ENCODE data around the gene TRPT1.
A peak's percentile ranks its signal among the peaks of the same experiment; 100 is the strongest.

Gene TRPT1

DNA sequence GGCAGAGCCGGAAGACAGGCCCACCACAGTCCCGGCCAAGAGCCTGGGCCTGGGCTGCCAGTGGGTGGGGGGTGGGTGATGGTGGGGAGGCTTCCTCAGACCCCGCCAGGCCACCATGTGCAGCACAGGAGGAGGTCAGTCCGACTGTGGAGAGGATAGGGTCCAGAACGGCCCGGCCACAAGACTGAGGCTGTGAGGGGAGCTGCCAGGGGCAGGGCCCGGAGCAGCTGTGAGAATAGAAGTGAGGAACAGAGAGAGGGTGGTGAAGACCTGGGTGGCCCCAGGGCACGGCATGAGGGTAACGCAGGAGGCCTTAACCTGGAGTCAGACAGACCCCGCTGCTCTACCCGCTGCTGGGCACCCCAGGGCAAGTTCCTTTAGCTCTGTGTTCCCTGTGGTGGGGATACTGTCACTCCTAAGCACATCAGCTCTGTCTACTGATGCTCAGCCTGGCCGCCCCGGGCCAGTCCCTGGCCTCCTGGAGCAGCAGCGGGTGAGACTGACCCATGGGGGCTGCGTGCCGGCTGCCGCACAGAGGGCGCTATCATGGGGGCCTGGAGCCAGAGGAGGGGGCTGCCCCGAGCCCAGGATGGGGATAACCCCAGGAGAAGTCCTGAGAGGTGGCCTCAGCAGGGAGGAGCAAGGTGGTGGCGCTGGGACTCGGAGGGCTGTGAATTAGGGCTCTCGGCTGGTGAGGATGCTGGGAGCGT is 17.7 kb downstream of the TRPT1 start:
- H4K20me1 ChIP-seq (ENCODE audit: control insufficient read depth, insufficient read depth, low read depth, low read length) = no peaks in the 10 kb centered on the region; the same call in 1 of the 2 replicates
- H3K9me3 ChIP-seq (ENCODE audit: control insufficient read depth, insufficient read depth, low read length) = no peaks in the 10 kb centered on the region
- TF ChIP-seq EZH2phosphoT487 (IDR thresholded peaks at IDR 0.05; ENCODE audit: borderline replicate concordance, low read length) = no peak
- TF ChIP-seq, protein P1, sequence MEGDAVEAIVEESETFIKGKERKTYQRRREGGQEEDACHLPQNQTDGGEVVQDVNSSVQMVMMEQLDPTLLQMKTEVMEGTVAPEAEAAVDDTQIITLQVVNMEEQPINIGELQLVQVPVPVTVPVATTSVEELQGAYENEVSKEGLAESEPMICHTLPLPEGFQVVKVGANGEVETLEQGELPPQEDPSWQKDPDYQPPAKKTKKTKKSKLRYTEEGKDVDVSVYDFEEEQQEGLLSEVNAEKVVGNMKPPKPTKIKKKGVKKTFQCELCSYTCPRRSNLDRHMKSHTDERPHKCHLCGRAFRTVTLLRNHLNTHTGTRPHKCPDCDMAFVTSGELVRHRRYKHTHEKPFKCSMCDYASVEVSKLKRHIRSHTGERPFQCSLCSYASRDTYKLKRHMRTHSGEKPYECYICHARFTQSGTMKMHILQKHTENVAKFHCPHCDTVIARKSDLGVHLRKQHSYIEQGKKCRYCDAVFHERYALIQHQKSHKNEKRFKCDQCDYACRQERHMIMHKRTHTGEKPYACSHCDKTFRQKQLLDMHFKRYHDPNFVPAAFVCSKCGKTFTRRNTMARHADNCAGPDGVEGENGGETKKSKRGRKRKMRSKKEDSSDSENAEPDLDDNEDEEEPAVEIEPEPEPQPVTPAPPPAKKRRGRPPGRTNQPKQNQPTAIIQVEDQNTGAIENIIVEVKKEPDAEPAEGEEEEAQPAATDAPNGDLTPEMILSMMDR (IDR thresholded peaks at IDR 0.05; ENCODE audit: low read depth, low read length, poor library complexity, severe bottlenecking) = no peak
- no peaks in the 10 kb centered on the region for H3K27me3 ChIP-seq (ENCODE audit: control insufficient read depth, low read length)
- peaks cover 30% of the 10 kb centered on the region for H3F3A ChIP-seq (ENCODE audit: control insufficient read depth, insufficient read depth)
- H3K4me1 ChIP-seq (ENCODE audit: control insufficient read depth, low read length) = peaks cover 97% of the 10 kb centered on the region
- peak overlapping the region; percentile 77 for H3K4me2 ChIP-seq (ENCODE audit: low read length)
- H3K36me3 ChIP-seq (ENCODE audit: control insufficient read depth, low read length) = peaks cover 84% of the 10 kb centered on the region
- H3K27ac ChIP-seq (ENCODE audit: low read depth, low read length) = peak overlapping the region; percentile 95
- peak overlapping the region; percentile 84 for H3K4me3 ChIP-seq (ENCODE audit: low read length)
- H3K9me2 ChIP-seq (replicated peaks; ENCODE audit: control insufficient read depth, low read length) = no peaks in the 10 kb centered on the region
- peaks cover 47% of the 10 kb centered on the region for H3K79me2 ChIP-seq (ENCODE audit: control insufficient read depth, low read length)

DNA sequence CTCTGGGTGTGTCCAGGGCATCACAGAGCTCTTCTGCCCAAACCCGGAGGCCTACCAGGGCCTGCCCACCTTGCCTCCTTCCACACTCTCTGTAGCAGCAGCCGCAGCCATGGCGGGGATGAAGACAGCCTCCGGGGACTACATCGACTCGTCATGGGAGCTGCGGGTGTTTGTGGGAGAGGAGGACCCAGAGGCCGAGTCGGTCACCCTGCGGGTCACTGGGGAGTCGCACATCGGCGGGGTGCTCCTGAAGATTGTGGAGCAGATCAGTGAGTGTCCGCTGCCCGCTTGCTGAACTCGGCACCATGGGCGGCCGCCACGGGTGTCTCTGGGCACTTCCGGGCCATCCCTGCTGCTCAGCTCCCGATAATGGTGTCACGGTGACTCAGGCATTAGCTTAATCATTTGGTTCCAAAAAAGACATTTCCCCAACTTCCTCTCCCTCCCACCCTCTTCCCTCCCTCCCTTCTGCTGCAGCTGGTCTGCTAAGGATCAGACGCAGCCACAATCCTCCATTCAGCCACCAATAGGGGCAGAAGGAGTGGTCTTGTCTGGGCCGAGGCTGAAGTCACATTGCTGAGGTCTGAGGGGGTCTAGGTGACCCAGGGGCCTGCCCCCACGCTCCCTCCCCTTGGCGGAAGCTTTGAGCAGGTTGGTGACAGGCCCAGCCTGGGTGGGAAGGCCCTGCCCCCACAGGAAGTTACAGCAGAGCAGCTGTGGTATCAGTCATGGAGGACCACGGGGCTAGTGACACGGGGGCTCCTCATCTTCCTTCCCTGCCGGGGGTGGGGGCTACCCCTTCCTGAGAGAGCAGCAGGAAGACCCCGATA is 18.5 kb downstream of the TRPT1 start:
- Histone ChIP-seq H3K4me2 (ENCODE audit: low read length) (peak overlapping the region; percentile 77), H3K27ac (ENCODE audit: low read depth, low read length) (peak overlapping the region; percentile 95), H3K79me2 (ENCODE audit: control insufficient read depth, low read length) (peaks cover 47% of the 10 kb centered on the region), H3K36me3 (ENCODE audit: control insufficient read depth, low read length) (peaks cover 87% of the 10 kb centered on the region), H3K4me3 (ENCODE audit: low read length) (peak overlapping the region; percentile 84), H3K4me1 (ENCODE audit: control insufficient read depth, low read length) (peaks cover 96% of the 10 kb centered on the region), H3K9me2 (replicated peaks; ENCODE audit: control insufficient read depth, low read length) (no peaks in the 10 kb centered on the region), H4K20me1 (ENCODE audit: control insufficient read depth, insufficient read depth, low read depth, low read length) (no peaks in the 10 kb centered on the region; the same call in 1 of the 2 replicates), H3K9me3 (ENCODE audit: control insufficient read depth, insufficient read depth, low read length) (no peaks in the 10 kb centered on the region), H3K27me3 (ENCODE audit: control insufficient read depth, low read length) (no peaks in the 10 kb centered on the region), H3F3A (ENCODE audit: control insufficient read depth, insufficient read depth) (peaks cover 28% of the 10 kb centered on the region)
- no peak for TF ChIP-seq EZH2phosphoT487 (IDR thresholded peaks at IDR 0.05; ENCODE audit: borderline replicate concordance, low read length)
- TF ChIP-seq, protein P1 (IDR thresholded peaks at IDR 0.05; ENCODE audit: low read depth, low read length, poor library complexity, severe bottlenecking) = no peak

DNA sequence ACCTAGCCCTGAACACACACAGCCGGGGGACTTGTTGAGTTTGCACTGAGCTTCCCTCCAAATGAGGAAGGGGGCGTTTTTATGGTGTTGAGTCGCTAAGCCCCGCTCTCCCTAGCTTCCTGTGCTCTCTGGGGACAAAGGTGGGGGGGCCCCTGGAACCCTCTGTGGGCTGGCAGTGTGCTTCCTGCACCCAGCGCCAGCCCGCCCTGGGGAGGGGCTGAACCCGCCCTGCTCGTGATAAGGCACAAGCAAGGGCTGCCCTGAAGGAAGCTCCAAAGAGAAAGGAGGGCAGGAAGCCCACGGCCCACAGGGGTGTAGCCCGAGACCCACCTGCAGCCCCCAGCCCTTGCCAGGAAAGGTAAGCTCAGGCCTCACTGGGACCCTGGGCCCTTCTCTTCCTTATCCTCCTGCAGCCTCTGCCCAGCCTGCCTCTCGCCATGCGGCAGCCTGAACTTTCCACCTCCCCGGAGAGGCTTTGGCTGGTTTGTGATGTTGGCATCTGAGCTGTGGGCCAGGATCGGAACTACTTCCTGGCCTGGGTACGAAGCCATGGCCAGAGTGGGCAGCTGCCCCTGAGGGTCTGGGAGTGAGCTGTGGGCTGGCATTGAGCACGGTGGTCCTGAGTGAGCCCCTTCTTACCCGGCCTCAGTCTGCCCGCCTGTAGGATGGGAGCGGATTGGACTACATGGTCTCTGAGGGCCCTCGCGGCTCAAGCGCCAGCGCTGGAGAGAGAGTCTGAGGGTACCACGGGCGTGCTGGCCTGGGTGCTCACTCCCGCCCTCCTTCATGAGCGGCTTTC is 19.3 kb downstream of the TRPT1 start, which contains the start of gene FERMT3:
Gene FERMT3, plus strand, starts transcription at position 265 of the 799 bp plus-strand sequence. CDS start 644 bp downstream, outside the sequence.
- H3K27ac ChIP-seq (ENCODE audit: low read depth, low read length) = peak within 1 kb of the TSS; percentile 95
- H3K36me3 ChIP-seq (ENCODE audit: control insufficient read depth, low read length) = peaks cover 85% of the 10 kb centered on the region
- H3F3A ChIP-seq (ENCODE audit: control insufficient read depth, insufficient read depth) = peaks cover 29% of the 10 kb centered on the region

More for the DNA sequence above, 19.3 kb downstream of the TRPT1 start, which contains the start of gene FERMT3:
- TF ChIP-seq EZH2phosphoT487 (IDR thresholded peaks at IDR 0.05; ENCODE audit: borderline replicate concordance, low read length) = no peak
- TF ChIP-seq, protein P1 (IDR thresholded peaks at IDR 0.05; ENCODE audit: low read depth, low read length, poor library complexity, severe bottlenecking) = no peak
- peaks cover 40% of the 10 kb centered on the region for H3K79me2 ChIP-seq (ENCODE audit: control insufficient read depth, low read length)
- H3K4me3 ChIP-seq (ENCODE audit: low read length) = peak within 1 kb of the TSS; percentile 84
- peak within 1 kb of the TSS; percentile 77 for H3K4me2 ChIP-seq (ENCODE audit: low read length)
- H4K20me1 ChIP-seq (ENCODE audit: control insufficient read depth, insufficient read depth, low read depth, low read length) = no peaks in the 10 kb centered on the region; the same call in 1 of the 2 replicates
- no peaks in the 10 kb centered on the region for H3K27me3 ChIP-seq (ENCODE audit: control insufficient read depth, low read length)
- no peaks in the 10 kb centered on the region for H3K9me3 ChIP-seq (ENCODE audit: control insufficient read depth, insufficient read depth, low read length)
- H3K4me1 ChIP-seq (ENCODE audit: control insufficient read depth, low read length) = peaks cover 88% of the 10 kb centered on the region
- H3K9me2 ChIP-seq (replicated peaks; ENCODE audit: control insufficient read depth, low read length) = no peaks in the 10 kb centered on the region
